ENCODE results near the gene PCDHGA6. TPM values are rescaled to one million over a fixed set of nuclear protein-coding genes. Genes with fewer than 3 reads are reported as not detected.

PCDHGA6 gene
- total and polyA plus RNA-seq, 9 of the 15 experiments (the other 6 are each of a cell fraction or from before 2014, with no cell fraction given): 0.01 to 0.18 (median 0.09) TPM; not detected in 1

DNA sequence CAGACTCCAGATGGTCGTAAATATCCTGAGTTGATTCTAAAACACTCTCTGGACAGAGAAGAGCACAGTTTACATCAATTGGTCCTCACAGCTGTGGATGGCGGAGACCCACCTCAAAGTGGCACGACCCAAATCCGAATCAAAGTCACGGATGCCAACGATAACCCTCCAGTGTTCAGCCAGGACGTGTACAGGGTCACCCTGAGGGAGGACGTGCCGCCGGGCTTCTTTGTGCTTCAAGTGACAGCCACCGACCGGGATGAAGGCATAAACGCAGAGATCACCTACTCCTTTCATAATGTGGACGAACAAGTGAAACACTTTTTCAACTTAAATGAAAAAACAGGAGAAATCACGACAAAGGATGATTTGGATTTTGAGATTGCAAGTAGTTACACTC is 13.0 kb upstream of the PCDHGA6 start:
- WGBS (ENCODE audit: insufficient coverage, low coverage, missing lambda C conversion rate): 2% methylated on average over 15 of the region's 15 CpGs
- Histone ChIP-seq H3K9ac (ENCODE audit: insufficient read depth in 1 of 2, low read depth in 2 of 2, low read length in 2 of 2) (no peak overlapping the region), H3K27me3 (ENCODE audit: control insufficient read depth in 2 of 2, insufficient read depth in 2 of 2, low read length in 2 of 2) (peaks cover 6 to 35% of the 10 kb centered on the region in 2 experiments; a peak in 4 of 5 replicates), H2AFZ (ENCODE audit: low read depth, low read length) (0 out of 2 replicates have a peak overlapping the region, but pooled peaks have one; percentile 27), H3K9me1 (ENCODE audit: control insufficient read depth, insufficient read depth, low read length) (no peaks in the 10 kb centered on the region), H3K4me3 (no peak overlapping the region), H4K20me1 (replicated peaks; ENCODE audit: control insufficient read depth, insufficient read depth, low read length) (no peaks in the 10 kb centered on the region), H3K79me2 (ENCODE audit: control insufficient read depth, insufficient read depth, low read length) (no peaks in the 10 kb centered on the region), H3K9me3 (replicated peaks; ENCODE audit: control insufficient read depth, insufficient read depth, low read depth, low read length) (no peaks in the 10 kb centered on the region; the same call in 1 of the 2 replicates), H3K4me2 (ENCODE audit: insufficient read depth, low read length) (no peak overlapping the region), H3K36me3 (ENCODE audit: control insufficient read depth, insufficient read depth, low read length) (no peaks in the 10 kb centered on the region), H3K4me1 (replicated peaks in 1 of 2; ENCODE audit: control insufficient read depth in 2 of 2, insufficient read depth in 2 of 2, low read length in 2 of 2) (peaks cover 2 to 12% of the 10 kb centered on the region in 2 experiments; a peak in 3 of 5 replicates), H3K27ac (ENCODE audit: extremely low read depth, low read depth, low read length) (no peak overlapping the region)
- ATAC-seq: no peak
- POLR2A ChIA-PET: no interaction called here
- DNase-seq (ENCODE audit: extremely low read depth in 1 of 4, low spot score in 3 of 4): no peak
- CTCF ChIA-PET (ENCODE audit: low intra/inter-chr PET ratio): interaction anchor here (0.7 to 2.3 kb wide), 3 partner anchors 197 to 254 kb away, joined by 3 to 12 read pairs (median 4); no protein-coding TSS in a partner anchor
- in situ Hi-C loops (cut with MboI) (no loop called here), intact Hi-C loops (cut with micrococcal nuclease) (no loop called here)
- no TSS peak for BruUV-seq (replicated peaks)
- FAIRE-seq: no peak
- no peak for TF ChIP-seq ZNF280B (CRISPR knock-in tag; IDR thresholded peaks at IDR 0.05)
- no peak for TF ChIP-seq E2F5 (CRISPR knock-in tag; IDR thresholded peaks at IDR 0.05)
- TF ChIP-seq ZBTB33 (CRISPR knock-in tag; IDR thresholded peaks at IDR 0.05): no peak
- no peak for TF ChIP-seq SRSF9 (IDR thresholded peaks at IDR 0.05; ENCODE audit: borderline replicate concordance, low read depth, low read length)
- TF ChIP-seq PRMT5 (CRISPR knock-in tag; IDR thresholded peaks at IDR 0.05): no peak
- no peak for TF ChIP-seq ZNF24 (IDR thresholded peaks at IDR 0.05)
- no peak for TF ChIP-seq PKNOX1 (IDR thresholded peaks at IDR 0.05)
- no peak for TF ChIP-seq ZBTB9 (CRISPR knock-in tag; IDR thresholded peaks at IDR 0.05)
- TF ChIP-seq POLR2G (IDR thresholded peaks at IDR 0.05; ENCODE audit: low read depth, low read length): no peak
- TF ChIP-seq SRF (CRISPR knock-in tag; IDR thresholded peaks at IDR 0.05): no peak
- TF ChIP-seq ZFP30 (CRISPR knock-in tag; IDR thresholded peaks at IDR 0.05; ENCODE audit: borderline replicate concordance): no peak
- TF ChIP-seq TAF7 (tag; IDR thresholded peaks at IDR 0.05): no peak
- TF ChIP-seq NRF1 (conservative IDR thresholded peaks at IDR 0.05 in 1 of 2, IDR thresholded peaks at IDR 0.05 in 1 of 2): no peak
- TF ChIP-seq ZFPM2 (CRISPR knock-in tag; IDR thresholded peaks at IDR 0.05): no peak
- no peak for TF ChIP-seq TFAM (CRISPR knock-in tag; conservative IDR thresholded peaks at IDR 0.05)
- TF ChIP-seq CBX8 (IDR thresholded peaks at IDR 0.05; ENCODE audit: borderline replicate concordance, extremely low read depth, low read depth, low read length, poor library complexity, severe bottlenecking): no peak
